K562 (cell line): ENCODE measurements around the gene NSDHL. TPM values are rescaled to one million over a fixed set of nuclear protein-coding genes. Genes with fewer than 3 reads are reported as not detected.

ENCODE experiments used
- ARID3B ChIP-seq: fragments of 250-450 bp; sonication (Bioruptor Pico); IDR thresholded peaks from 2 replicates; pipeline ENCODE4 v1.4.0; 2020; ENCODE audit warnings: borderline replicate concordance
- ARID4B ChIP-seq: sonication (generic); formaldehyde crosslinking; IDR thresholded peaks from 2 replicates; pipeline ENCODE4 v1.8.0; 2022; ENCODE audit warnings: mild to moderate bottlenecking, missing genetic modification reagents
- ATF6 ChIP-seq: sonication (generic); formaldehyde crosslinking; IDR thresholded peaks from 2 replicates; pipeline ENCODE4 v1.4.0; 2020; ENCODE audit warnings: mild to moderate bottlenecking, missing genetic modification reagents
- MAX ChIP-seq: sonication (generic); formaldehyde crosslinking; IDR thresholded peaks from 2 replicates; pipeline ENCODE4 v1.9.0; 2022; ENCODE audit warnings: mild to moderate bottlenecking, missing genetic modification reagents
- NCOA2 ChIP-seq, 2 experiments: fragments of 450-650 bp; IDR thresholded peaks; 2 replicates each; pipeline ENCODE4 v1.6.1; 2018; ENCODE audit warnings: mild to moderate bottlenecking in 2 of 2, moderate library complexity in 1 of 2; ENCODE audit not compliant: partially characterized antibody in 2 of 2
- NCOA6 ChIP-seq: fragments of 450-650 bp; IDR thresholded peaks from 2 replicates; pipeline ENCODE4 v1.6.1; 2017; ENCODE audit warnings: mild to moderate bottlenecking
- NELFE ChIP-seq: IDR thresholded peaks from 2 replicates; pipeline ENCODE4 v1.6.1; 2011; ENCODE audit warnings: mild to moderate bottlenecking; ENCODE audit not compliant: insufficient read depth, insufficient read length
- POLR3G ChIP-seq: IDR thresholded peaks from 2 replicates; pipeline ENCODE4 v1.6.1; 2011; ENCODE audit not compliant: insufficient read length, insufficient replicate concordance; ENCODE audit errors: extremely low read depth
- SNAPC5 ChIP-seq: fragments of 250-450 bp; sonication (Bioruptor Pico); IDR thresholded peaks from 2 replicates; pipeline ENCODE4 v1.8.0; 2021; ENCODE audit warnings: moderate library complexity, mild to moderate bottlenecking, inconsistent platforms
- ZNF140 ChIP-seq: fragments of 250-450 bp; sonication (Bioruptor Pico); IDR thresholded peaks from 2 replicates; pipeline ENCODE4 v1.8.0; 2021; ENCODE audit warnings: moderate library complexity, mild to moderate bottlenecking, inconsistent platforms
- ZNF217 ChIP-seq: sonication (generic); formaldehyde crosslinking; IDR thresholded peaks from 2 replicates; pipeline ENCODE4 v1.8.0; 2022; ENCODE audit warnings: mild to moderate bottlenecking, missing genetic modification reagents
- ZNF354B ChIP-seq: fragments of 250-450 bp; sonication (Bioruptor Pico); IDR thresholded peaks from 2 replicates; pipeline ENCODE4 v1.4.0; 2020
- ZNF436 ChIP-seq: fragments of 250-450, 450-650 bp; sonication (Bioruptor Pico); formaldehyde crosslinking; IDR thresholded peaks from 2 replicates; pipeline ENCODE4 v1.7.0; 2020; ENCODE audit warnings: mild to moderate bottlenecking
- polyA plus RNA-seq, 8 experiments: library from polyadenylated mRNA; depleted of rRNA in 4 of 8; stranded (reverse) in 5 of 8; unstranded in 3 of 8; fragments of >200 nt; fragmentation: Nextera tagmentation in 2 of 8; fragmentation: Illumina TruSeq in 1 of 8; extraction: Ambion mirVana in 2 of 8; extraction: Trizol in 1 of 8; gene quantifications; 2 replicates each; pipeline versions ENCODE4 v1.2.1 to v1.2.3, GENCODE V29; 2011 to 2014; ENCODE audit warnings: inconsistent platforms in 1 of 8, missing spikeins in 1 of 8
- total RNA-seq, 7 experiments: library from RNA; depleted of rRNA in 6 of 7; stranded (reverse); fragments of >200 nt in 6 of 7; fragmentation: Illumina TruSeq in 2 of 7; extraction: Trizol in 2 of 7; gene quantifications; 2 replicates each; pipeline versions ENCODE4 v1.2.1 to v1.2.3, GENCODE V29; 2011 to 2021; ENCODE audit warnings: low replicate concordance in 1 of 7
- TF ChIP-seq, protein P1 (sequence below), 2 experiments: fragments of 450-650 bp; IDR thresholded peaks; 2 replicates each; pipeline ENCODE4 v1.6.1; 2018; ENCODE audit warnings: mild to moderate bottlenecking in 2 of 2, low read depth in 1 of 2; ENCODE audit not compliant: partially characterized antibody in 2 of 2

Gene NSDHL
- total and polyA plus RNA-seq, 9 of the 15 experiments (the other 6 are each of a cell fraction or from before 2014, with no cell fraction given) = 22.5 to 63.4 (median 40.8) TPM

GRCh38 chrX:152843852-152844251 lies 13.0 kb downstream of the NSDHL start (continued):
- TF ChIP-seq NELFE = no peak
- TF ChIP-seq, protein P1, sequence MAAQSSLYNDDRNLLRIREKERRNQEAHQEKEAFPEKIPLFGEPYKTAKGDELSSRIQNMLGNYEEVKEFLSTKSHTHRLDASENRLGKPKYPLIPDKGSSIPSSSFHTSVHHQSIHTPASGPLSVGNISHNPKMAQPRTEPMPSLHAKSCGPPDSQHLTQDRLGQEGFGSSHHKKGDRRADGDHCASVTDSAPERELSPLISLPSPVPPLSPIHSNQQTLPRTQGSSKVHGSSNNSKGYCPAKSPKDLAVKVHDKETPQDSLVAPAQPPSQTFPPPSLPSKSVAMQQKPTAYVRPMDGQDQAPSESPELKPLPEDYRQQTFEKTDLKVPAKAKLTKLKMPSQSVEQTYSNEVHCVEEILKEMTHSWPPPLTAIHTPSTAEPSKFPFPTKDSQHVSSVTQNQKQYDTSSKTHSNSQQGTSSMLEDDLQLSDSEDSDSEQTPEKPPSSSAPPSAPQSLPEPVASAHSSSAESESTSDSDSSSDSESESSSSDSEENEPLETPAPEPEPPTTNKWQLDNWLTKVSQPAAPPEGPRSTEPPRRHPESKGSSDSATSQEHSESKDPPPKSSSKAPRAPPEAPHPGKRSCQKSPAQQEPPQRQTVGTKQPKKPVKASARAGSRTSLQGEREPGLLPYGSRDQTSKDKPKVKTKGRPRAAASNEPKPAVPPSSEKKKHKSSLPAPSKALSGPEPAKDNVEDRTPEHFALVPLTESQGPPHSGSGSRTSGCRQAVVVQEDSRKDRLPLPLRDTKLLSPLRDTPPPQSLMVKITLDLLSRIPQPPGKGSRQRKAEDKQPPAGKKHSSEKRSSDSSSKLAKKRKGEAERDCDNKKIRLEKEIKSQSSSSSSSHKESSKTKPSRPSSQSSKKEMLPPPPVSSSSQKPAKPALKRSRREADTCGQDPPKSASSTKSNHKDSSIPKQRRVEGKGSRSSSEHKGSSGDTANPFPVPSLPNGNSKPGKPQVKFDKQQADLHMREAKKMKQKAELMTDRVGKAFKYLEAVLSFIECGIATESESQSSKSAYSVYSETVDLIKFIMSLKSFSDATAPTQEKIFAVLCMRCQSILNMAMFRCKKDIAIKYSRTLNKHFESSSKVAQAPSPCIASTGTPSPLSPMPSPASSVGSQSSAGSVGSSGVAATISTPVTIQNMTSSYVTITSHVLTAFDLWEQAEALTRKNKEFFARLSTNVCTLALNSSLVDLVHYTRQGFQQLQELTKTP (IDR thresholded peaks at IDR 0.05; ENCODE audit: low read depth in 1 of 2, partially characterized antibody in 2 of 2) = no peak
- no peak for TF ChIP-seq ZNF140 (CRISPR knock-in tag)
- TF ChIP-seq ARID3B (CRISPR knock-in tag) = no peak
- TF ChIP-seq ATF6 (CRISPR knock-in tag) = no peak
- no peak for TF ChIP-seq POLR3G
- no peak for TF ChIP-seq ZNF354B (CRISPR knock-in tag)
- TF ChIP-seq SNAPC5 = no peak
- TF ChIP-seq ZNF436 = no peak
- no peak for TF ChIP-seq ZNF217 (CRISPR knock-in tag)
- no peak for TF ChIP-seq NCOA2 (IDR thresholded peaks at IDR 0.05; ENCODE audit: partially characterized antibody in 2 of 2)
- peak; percentile 59; the same call in 1 of the 2 replicates for TF ChIP-seq MAX (CRISPR knock-in tag)
- no peak for TF ChIP-seq ARID4B (CRISPR knock-in tag)
- TF ChIP-seq NCOA6 = no peak
